Jurkat, Clone E6-1 (cell line): ENCODE results near the gene ABCA7.

ENCODE experiments used
- DNase-seq: peaks from one replicate; pipeline ENCODE4 v3.0.0-alpha.2; 2011; ENCODE audit warnings: low read depth, low spot score
- H3K4me3 ChIP-seq: 2 replicates; pipeline ENCODE4 v1.5.1; 2011; ENCODE audit warnings: mild to moderate bottlenecking, low read length, control low read depth, moderate library complexity

ABCA7 gene

DNA sequence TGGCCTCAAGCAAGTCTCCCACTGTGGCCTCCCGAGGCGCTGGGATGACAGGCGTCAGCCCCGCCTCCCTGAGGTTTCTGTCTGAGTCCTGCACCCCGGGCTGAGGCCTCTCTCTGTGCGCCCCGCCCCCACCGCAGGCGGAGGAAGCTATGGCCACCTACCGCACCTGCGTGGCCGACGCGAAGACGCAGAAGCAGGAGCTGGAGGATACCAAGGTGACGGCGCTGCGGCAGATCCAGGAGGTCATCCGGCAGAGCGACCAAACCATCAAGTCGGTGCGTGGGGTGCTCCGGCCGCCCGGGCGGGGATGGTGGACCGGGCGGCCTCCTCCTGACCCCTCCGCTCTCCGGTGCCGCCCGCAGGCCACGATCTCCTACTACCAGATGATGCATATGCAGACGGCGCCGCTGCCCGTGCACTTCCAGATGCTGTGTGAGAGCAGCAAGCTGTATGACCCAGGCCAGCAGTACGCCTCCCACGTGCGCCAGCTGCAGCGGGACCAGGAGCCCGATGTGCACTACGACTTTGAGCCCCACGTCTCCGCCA is 39.7 kb downstream of the ABCA7 start:
- no peak overlapping the region for H3K4me3 ChIP-seq
- DNase-seq = no peak

DNA sequence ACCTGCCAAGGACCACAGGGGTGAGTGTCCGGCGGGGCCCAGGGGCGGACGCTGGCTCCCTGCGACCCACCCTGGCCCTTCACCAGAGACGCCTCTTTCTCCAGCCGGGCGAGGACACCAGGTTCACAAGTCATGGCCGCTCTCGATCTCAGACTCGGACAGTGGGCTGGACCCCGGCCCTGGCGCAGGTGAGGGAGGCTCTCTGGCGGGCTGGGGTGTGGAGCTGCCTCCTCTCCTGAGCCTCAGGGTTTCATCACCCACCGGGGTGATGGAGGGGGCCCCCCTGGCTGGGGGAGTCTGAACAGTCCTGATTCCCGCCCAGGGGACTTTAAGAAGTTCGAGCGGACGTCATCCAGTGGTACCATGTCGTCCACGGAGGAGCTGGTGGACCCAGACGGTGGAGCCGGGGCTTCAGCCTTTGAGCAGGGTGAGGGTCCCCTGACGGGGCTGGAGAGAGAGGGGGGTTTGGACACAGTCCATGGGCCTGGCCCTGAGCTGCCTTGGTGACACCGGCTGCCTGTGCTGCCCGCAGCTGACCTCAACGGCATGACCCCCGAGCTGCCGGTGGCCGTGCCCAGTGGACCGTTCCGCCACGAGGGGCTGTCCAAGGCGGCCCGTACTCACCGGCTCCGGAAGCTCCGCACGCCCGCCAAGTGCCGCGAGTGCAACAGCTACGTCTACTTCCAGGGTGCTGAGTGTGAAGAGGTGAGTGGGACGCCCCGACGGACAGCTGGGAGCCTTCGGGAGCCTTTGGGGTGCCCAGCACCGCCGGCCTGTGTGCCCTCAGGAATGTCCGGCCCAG is 40.7 kb downstream of the ABCA7 start:
- H3K4me3 ChIP-seq = no peak overlapping the region
- no peak for DNase-seq

DNA sequence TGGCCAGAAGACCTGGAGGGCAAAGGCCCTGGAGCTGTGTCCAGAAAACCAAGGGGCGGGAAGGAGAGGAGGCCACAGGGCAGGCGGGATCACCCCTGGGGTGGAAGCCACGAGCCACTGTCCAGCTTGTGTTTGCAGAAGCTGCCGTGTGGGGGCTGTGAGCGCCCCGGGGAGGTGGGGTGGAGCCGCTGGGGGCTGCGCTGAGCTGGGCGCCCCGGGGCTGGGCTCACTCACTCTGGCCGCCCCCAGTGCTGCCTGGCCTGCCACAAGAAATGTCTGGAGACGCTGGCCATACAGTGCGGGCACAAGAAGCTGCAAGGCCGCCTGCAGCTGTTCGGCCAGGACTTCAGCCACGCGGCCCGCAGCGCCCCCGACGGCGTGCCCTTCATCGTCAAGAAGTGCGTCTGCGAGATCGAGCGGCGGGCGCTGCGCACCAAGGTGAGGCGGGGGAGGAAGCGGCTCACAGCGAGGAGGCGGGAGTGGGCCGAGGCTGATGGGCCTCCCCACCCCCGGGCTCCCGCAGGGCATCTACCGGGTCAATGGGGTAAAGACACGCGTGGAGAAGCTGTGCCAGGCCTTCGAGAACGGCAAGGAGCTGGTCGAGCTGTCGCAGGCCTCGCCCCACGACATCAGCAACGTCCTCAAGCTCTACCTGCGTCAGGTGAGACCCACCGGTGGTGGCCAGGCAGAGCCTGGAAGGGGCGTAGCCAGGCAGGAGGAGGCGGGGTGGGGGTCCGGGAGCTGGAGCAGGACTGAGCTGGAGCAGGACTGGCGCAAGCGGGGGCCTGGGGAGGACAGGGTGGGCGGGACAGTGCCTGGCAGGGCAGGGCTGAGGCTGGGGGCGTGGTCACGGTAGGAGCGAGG is 41.6 kb downstream of the ABCA7 start:
- no peak for DNase-seq
- no peak overlapping the region for H3K4me3 ChIP-seq

DNA sequence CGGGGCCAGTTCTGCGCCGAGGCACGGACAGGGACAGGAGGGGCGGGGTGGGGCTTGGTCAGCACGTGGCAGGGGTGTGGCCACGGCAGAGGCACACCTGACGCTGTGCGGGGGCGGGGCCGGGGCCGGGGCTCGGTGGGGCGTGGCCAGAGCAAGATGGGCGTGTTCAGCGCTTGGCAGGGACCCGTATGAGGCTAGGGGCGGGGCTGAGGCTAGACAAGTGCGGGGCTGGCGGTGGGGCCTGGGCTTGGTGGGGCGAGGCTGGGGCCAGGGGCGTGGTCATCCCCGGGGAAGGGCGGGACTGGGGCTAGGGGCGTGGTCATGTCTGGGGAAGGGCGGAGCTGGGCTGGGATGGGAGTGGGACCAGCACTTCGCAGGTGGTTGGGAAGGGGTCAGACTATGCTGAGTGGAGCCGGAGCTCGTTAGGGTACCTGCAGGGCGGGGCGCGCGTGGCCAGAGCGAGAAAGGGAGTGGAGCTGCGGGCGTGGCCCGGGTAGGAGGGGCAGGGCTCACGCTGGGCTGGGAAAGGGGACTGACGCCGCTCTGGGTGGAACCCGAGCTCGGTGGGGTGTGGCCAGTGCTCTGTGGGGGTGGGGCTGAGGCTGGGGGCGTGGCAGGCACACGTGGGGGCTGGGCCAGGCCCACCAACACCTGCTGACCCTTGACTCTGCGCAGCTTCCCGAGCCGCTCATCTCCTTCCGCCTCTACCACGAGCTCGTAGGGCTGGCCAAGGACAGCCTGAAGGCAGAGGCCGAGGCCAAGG is 42.4 kb downstream of the ABCA7 start:
- DNase-seq = peak; percentile 62
- no peak overlapping the region for H3K4me3 ChIP-seq

DNA sequence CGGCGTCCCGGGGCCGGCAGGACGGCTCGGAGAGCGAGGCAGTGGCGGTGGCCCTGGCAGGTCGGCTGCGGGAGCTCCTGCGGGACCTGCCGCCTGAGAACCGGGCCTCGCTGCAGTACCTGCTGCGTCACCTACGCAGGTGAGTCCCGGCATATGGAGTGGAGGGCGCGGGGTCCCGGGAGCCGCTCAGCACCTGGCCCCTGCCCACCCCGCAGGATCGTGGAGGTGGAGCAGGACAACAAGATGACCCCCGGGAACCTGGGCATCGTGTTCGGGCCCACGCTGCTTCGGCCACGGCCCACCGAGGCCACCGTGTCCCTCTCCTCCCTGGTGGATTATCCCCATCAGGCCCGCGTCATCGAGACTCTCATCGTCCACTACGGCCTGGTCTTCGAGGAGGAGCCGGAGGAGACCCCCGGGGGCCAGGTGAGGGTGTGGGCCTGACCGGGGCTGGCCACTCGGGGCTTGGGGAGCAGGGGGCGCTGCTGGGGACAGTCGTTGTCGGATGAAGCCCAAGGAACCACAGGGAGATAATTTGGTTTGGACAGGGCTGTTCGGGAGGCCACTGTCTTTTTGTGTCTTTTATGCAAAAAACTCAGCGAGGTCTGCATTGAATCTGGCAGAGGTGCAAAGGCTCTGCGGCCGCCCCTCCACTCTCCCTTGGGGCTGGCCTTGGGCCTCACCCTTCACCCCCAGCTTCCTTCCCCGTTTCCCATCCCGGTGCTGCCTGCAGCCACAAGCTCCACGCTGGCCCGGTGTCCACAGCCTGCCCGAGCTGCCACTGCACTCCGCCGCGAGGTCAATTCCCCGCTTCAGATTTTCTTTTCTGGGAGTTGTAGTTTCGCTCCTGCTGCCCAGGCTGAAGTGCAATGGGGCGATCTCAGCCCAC is 43.3 kb downstream of the ABCA7 start:
- H3K4me3 ChIP-seq = no peak overlapping the region
- DNase-seq = no peak

DNA sequence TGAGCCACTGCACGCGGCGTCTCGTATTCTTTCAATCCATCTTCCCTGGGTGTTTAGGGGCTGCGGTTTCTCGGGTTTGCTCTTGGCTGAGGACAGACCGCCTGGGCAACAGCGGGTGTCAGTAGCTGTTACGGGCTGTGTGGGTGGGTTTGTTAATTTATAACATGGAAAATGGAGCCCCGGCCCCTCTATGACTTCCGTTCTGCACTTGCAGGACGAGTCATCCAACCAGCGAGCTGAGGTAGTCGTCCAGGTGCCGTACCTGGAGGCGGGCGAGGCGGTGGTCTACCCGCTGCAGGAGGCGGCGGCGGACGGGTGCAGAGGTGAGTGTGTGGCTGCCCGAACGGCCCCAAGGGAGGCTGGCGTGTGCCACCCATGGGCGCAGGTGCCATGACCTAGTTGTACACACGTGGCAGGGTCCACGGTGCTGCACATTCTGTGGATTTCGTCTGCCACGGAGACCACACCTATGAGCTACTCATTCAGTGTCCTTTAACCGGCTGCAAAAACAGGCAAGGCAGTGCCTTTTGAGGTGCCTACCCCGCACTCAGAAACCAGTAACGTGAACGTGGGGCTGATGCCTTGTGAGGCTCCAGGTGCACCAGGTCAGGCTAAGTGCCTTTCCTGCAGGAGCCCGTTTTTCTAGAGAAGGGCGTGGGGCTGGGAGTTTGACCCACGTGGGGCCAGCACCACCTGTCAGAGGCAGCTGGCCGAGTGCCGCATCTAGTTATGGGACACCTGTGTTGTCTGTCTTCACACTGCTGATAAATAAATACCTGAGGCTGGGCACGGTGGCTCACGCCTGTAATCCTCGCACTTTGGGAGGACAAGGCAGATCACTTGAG is 44.3 kb downstream of the ABCA7 start:
- no peak for DNase-seq
- H3K4me3 ChIP-seq = no peak overlapping the region

DNA sequence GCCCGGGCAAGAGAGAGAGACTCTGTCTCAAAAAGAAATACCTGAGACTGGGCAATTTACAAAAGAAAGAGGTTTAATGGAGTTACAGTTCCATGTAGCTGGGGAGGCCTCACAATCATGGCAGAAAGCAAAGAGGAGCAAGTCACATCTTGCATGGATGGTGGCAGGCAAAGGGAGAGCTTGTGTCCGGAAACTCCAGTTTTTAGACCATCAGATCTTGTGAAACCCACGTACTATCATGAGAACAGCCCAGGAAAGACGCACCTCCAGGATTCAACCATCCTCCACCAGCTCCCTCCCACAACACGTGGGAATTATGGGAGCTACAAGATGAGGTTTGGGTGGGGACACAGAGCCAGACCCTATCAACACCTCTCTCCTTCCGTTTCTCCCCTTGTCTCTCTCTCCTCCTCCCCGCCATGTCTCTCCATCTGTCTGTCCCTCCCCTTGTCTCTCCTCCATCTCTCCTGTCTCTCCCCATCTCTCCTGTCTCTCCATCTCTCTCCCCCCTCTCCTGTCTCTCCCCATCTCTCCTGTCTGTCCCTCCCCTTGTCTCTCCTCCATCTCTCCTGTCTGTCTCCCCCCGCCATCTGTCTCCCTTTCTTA is 45.2 kb downstream of the ABCA7 start:
- no peak overlapping the region for H3K4me3 ChIP-seq
- DNase-seq = no peak

DNA sequence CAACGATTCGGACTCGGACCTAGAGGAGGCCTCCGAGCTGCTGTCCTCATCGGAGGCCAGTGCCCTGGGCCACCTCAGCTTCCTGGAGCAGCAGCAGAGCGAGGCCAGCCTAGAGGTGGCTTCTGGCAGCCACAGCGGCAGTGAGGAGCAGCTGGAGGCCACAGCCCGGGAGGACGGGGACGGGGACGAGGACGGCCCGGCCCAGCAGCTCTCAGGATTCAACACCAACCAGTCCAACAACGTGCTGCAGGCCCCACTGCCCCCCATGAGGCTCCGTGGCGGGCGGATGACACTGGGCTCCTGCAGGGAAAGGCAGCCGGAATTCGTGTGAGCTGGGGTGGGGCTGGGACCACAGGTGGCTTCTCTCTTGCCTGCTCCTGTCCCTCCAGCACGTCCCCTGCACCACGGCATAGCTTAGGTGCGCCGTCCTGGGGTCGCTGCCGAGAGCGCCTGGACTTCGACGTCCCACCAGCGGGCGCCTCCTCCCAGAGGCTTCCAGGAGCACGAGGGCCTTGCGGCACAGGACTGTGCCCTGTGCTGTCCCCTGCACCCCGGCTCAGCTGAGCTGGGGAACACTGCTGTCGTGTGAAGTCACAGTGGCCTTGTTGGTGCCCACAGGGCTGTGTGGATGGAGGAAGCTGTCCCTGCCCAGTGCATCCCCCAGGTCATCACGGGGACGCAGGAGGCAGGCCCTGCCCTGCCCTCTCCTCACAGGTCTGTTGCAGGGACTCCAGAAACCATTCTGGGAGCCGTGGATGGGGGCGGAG is 46.0 kb downstream of the ABCA7 start:
- H3K4me3 ChIP-seq = no peak overlapping the region
- no peak for DNase-seq

DNA sequence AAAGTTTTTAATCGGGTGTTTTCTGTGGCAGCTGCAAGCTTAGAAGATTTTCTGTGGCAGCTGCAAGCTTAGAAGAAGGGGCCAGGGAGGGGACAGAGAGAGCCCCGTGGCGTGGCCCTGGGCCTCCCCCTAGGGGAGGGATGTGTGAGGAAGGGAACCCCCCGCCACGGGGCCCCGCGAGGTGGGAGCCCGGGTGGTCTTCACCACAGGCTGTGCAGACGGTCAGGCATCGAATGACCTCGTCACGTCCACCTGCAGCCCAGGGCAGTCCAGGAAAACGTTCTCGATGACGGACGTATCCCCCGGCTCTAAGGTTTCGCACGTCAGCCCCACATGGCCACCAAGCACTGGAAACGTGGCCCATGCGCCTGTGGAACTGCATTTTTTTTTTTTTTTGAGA is 46.7 kb downstream of the ABCA7 start:
- no peak for DNase-seq
- no peak overlapping the region for H3K4me3 ChIP-seq

DNA sequence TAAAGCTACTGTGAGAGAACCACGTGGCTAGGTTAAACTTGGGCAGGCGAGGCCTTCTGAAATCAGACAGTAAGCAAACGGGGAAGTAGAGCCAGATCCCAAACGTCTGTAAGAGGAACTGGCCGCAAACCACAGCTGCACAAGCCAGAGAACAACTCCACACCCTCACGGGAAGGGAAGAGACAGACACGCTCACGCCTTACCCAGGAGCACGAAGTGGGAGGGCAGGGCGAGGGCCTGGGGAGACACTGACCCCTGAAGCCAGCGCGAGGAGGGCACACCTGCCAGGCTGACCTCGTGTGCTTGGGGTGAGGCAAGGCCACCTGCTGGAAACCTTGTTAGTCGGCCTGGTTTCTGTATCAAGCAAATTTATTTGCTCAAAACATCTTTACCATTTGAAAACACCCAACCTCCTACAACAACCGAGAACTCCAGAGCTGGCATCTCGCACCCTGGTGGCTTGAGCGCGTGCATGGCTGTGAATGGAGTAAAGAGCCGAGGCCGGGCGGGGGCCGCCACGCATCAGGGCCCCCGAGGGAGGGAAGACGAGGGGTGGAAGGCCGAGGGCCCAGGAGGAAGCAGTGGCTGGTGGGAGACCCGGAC is 48.0 kb downstream of the ABCA7 start:
- no peak overlapping the region for H3K4me3 ChIP-seq
- DNase-seq = no peak

DNA sequence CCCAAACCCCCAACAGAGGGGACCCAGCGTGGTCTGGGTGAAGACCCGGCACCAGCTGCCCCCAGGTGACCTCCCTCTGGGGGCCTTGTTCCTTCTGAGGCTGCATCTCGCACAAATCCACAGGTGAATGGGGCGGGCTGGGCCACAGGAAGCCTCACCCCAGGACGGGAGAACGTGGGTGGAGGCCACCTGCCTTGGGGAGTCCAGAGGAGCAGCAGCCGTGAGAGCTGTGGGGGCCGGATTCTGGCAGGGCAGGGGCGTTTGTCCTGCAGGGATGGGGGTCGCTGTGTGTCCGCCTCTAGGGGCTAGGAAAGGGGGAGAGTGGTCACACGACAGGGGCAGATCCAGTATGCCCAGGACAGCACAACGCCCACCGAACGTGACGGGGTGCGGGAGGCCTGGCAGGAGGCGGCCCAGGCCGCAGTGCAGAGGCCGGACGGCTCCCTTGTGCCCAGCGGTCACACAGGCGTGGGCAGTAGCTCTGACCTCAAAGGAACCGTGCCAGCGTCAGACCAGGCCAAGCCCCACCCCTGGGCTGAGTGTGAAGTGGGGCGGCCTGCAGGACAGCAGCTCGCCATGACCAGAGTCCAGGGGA is 48.6 kb downstream of the ABCA7 start:
- no peak overlapping the region for H3K4me3 ChIP-seq
- no peak for DNase-seq

DNA sequence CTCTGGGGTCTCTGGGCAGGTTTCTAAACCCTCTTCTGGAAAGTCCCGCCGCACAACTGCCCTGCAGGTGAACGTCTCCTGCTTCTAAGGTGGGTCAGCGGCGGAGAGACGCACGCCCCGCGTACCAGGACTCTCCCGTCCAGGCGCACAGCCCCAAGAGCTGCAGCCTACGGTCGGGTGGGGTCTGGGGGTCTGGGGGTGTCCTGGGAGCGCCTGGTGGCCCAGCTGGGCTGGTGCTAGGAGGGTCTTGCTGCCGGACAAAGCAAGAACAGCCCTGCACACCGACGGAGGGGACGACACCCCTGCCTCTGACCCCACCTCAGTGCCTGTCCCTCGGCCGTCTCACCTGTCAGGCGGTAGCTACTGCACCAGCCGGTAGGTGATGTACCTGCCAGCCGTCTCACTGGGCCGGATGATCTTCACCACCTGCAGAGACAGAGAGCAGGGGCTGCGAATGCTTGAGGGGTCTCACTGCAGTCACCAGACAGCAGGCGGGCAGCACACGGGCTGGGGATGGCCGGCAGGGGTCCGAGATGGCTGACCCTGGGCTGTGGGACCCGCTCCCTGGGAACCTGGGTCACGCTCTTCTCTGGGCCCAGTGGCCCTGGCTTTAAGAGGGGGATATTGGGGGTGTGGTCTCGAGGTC is 49.3 kb downstream of the ABCA7 start:
- DNase-seq = no peak
- H3K4me3 ChIP-seq = no peak overlapping the region

DNA sequence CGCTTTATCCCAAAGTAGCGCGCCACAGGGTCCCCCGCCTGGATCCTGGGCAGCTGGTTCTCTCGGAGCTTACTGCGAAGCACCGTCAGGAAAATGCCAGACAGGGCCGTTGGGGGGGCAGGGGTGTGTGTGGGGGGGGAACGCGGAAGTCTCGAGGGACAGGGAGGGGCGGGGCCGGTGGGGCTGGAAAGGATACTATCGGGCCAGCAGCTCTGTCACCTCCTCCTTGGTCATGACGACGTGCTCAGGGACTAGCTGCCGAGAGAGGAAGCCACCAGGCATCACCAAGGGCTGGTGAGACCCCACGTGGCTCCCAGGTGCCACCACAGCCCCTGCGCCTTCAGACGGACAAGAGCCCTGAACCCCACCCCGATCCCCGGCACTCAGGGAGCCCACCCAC is 50.0 kb downstream of the ABCA7 start:
- DNase-seq = no peak
- no peak overlapping the region for H3K4me3 ChIP-seq

DNA sequence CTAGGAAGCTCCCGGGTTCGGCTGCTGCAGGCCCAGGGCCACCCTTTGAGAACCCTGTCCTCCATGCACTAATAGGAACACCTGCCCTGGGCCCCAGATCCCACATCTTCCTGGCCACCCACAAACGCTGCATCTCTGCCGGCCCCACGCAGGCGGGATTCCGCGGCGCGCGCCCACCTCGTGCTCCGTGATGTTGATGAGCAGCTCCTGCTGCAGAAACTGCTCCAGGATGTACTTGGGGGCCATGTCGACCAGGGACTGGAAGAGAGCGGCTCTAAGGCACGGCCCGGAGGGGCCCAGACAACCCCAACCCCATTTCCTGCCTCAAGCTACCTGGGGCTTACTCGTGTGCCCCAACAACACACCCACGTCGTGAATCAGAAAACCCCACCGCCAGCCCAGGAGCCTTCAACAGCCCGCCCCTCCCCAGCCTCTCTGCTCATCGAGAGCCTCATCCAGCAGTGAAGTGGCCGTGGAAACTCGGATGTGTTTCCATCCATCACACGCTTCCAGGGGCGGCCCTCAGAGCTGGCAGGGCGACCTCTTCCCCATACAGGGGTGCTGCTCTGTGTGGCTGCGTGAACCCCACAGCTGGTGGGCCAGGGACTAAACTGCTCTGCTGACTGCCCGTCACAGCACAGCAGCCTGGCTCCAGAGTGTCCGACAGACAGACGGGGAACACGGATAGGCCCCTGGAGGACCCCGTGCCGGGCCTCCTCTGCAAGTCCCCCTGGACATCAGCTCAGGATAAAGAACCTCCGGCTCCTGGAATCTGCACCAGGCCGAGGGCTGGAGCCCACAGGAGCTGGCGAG is 51.0 kb downstream of the ABCA7 start:
- no peak overlapping the region for H3K4me3 ChIP-seq
- DNase-seq = no peak
